GM23338 (cell line): ENCODE results near the gene ANKRD44. TPM values are rescaled to one million over a fixed set of nuclear protein-coding genes. Genes with fewer than 3 reads are reported as not detected.

Experiments
- polyA plus RNA-seq: library from polyadenylated mRNA; unstranded; fragments of >200 nt; fragmentation: Nextera tagmentation; extraction: Ambion mirVana; gene quantifications from 2 replicates; pipeline ENCODE4 v1.2.1, GENCODE V29; 2016
- total RNA-seq: library from RNA; depleted of rRNA; stranded (reverse); fragments of >200 nt; shearing (Covaris generic); gene quantifications from 2 replicates; pipeline ENCODE4 v1.2.3, GENCODE V29; 2014; rRNA removed

Gene ANKRD44
- total and polyA plus RNA-seq, 2 experiments from 2014 or later: 0.44 to 0.56 TPM

Other genes with a start within 250 kb of the ANKRD44 start
- 340 and 354 TPM in 2 replicates for gene SF3B1, start 124.2 kb upstream of the ANKRD44 start, total RNA-seq
- gene SF3B1, start 124.2 kb upstream of the ANKRD44 start, polyA plus RNA-seq: 181 and 238 TPM in 2 replicates
- gene COQ10B, start 142.8 kb upstream of the ANKRD44 start, total RNA-seq: 27.6 and 30.5 TPM in 2 replicates
- gene COQ10B, start 142.8 kb upstream of the ANKRD44 start, polyA plus RNA-seq: 23.2 and 26.1 TPM in 2 replicates
- gene HSPD1, start 189.1 kb upstream of the ANKRD44 start, total RNA-seq: 870 and 880 TPM in 2 replicates
- gene HSPD1, start 189.1 kb upstream of the ANKRD44 start, polyA plus RNA-seq: 944 and 1,188 TPM in 2 replicates
- gene HSPE1, start 189.6 kb upstream of the ANKRD44 start, total RNA-seq: 286 and 328 TPM in 2 replicates
- gene HSPE1, start 189.6 kb upstream of the ANKRD44 start, polyA plus RNA-seq: 1,493 and 1,529 TPM in 2 replicates
- gene MOB4, start 205.3 kb upstream of the ANKRD44 start, total RNA-seq: 68.2 and 101 TPM in 2 replicates
- 87.0 and 88.6 TPM in 2 replicates for gene MOB4, start 205.3 kb upstream of the ANKRD44 start, polyA plus RNA-seq